IMR-90 (cell line): ENCODE measurements around the gene BICD2. TPM values are rescaled to one million over a fixed set of nuclear protein-coding genes. Genes with fewer than 3 reads are reported as not detected.

ENCODE experiments used
- ATAC-seq: fragments of 200-7000 bp; cut with Tn5 transposase; 2 replicates; pipeline ENCODE4 v1.9.1; 2020; ENCODE audit warnings: low read depth, mild to moderate bottlenecking, moderate library complexity
- BruUV-seq: library from RNA; stranded (reverse); fragments of 400-500 nt; replicated peaks from 2 replicates; lab custom pipeline; 2021; lab: Mats Ljungman, UMichigan
- CTCF ChIA-PET: fragments of 300-600 bp; formaldehyde crosslinking; extraction: SDS; loops from one replicate; lab custom pipeline; 2021; ENCODE audit warnings: antibody characterized with exemption; lab: Yijun Ruan, JAX
- POLR2A ChIA-PET: fragments of 300-600 bp; sonication (Branson Sonifier 250); formaldehyde crosslinking; loops from one replicate; lab custom pipeline; 2022; ENCODE audit warnings: antibody characterized with exemption; ENCODE audit not compliant: unreplicated experiment; lab: Charles Lee
- DNase-seq: peaks from one replicate; pipeline ENCODE4 v3.0.0; 2013
- H2AFZ ChIP-seq: replicated peaks from 2 replicates; pipeline ENCODE3; 2013; ENCODE audit warnings: low read length, mild to moderate bottlenecking; ENCODE audit not compliant: poor library complexity
- H2AK5ac ChIP-seq: 2 replicates; pipeline ENCODE4 v1.6.1; 2013; ENCODE audit warnings: low read depth, low read length, inconsistent platforms
- H2AK9ac ChIP-seq: replicated peaks from 2 replicates; pipeline ENCODE3; 2013; ENCODE audit warnings: mild to moderate bottlenecking, low read depth, low read length, moderate library complexity; ENCODE audit not compliant: poor library complexity
- H2BK120ac ChIP-seq: 2 replicates; pipeline ENCODE4 v1.6.1; 2013; ENCODE audit warnings: low read depth, low read length, inconsistent platforms
- H2BK15ac ChIP-seq: 3 replicates; pipeline ENCODE4 v1.6.1; 2013; ENCODE audit warnings: low read depth, low read length, inconsistent platforms
- H2BK20ac ChIP-seq: 2 replicates; pipeline ENCODE4 v1.6.1; 2013; ENCODE audit warnings: low read depth, mild to moderate bottlenecking, inconsistent platforms, low read length, moderate library complexity
- H2BK5ac ChIP-seq: 2 replicates; pipeline ENCODE4 v1.6.1; 2013; ENCODE audit warnings: mild to moderate bottlenecking, low read depth, low read length, inconsistent platforms; ENCODE audit not compliant: poor library complexity, severe bottlenecking
- H3K14ac ChIP-seq: replicated peaks from 2 replicates; pipeline ENCODE4 v1.6.1; 2013; ENCODE audit warnings: low read depth, low read length, inconsistent platforms
- H3K18ac ChIP-seq: 2 replicates; pipeline ENCODE4 v1.6.1; 2013; ENCODE audit warnings: low read depth, low read length, control low read depth
- H3K23ac ChIP-seq: 2 replicates; pipeline ENCODE4 v1.6.1; 2013; ENCODE audit warnings: low read depth, low read length, inconsistent platforms
- H3K27ac ChIP-seq: 2 replicates; pipeline ENCODE4 v1.5.1; 2013; ENCODE audit warnings: mild to moderate bottlenecking, control low read depth, low read length; ENCODE audit not compliant: insufficient read depth
- H3K27me3 ChIP-seq: 2 replicates; pipeline ENCODE4 v1.6.1; 2013; ENCODE audit warnings: low read length; ENCODE audit not compliant: control insufficient read depth, insufficient read depth
- H3K36me3 ChIP-seq: 2 replicates; pipeline ENCODE4 v1.6.1; 2013; ENCODE audit warnings: low read length, mixed read lengths; ENCODE audit not compliant: control insufficient read depth, insufficient read depth
- H3K4ac ChIP-seq: 2 replicates; pipeline ENCODE4 v1.6.1; 2013; ENCODE audit warnings: low read depth, low read length, inconsistent platforms
- H3K4me1 ChIP-seq: 2 replicates; pipeline ENCODE4 v1.6.1; 2013; ENCODE audit warnings: low read length, mixed read lengths; ENCODE audit not compliant: control insufficient read depth, insufficient read depth
- H3K4me2 ChIP-seq: 2 replicates; pipeline ENCODE4 v1.6.1; 2013; ENCODE audit warnings: low read depth, mild to moderate bottlenecking, control low read depth, low read length, moderate library complexity
- H3K4me3 ChIP-seq: 2 replicates; pipeline ENCODE4 v1.5.1; 2013; ENCODE audit warnings: low read depth, mild to moderate bottlenecking, control low read depth, low read length, moderate library complexity; ENCODE audit not compliant: insufficient read depth
- H3K56ac ChIP-seq: 2 replicates; pipeline ENCODE4 v1.6.1; 2013; ENCODE audit warnings: low read length, inconsistent platforms; ENCODE audit not compliant: insufficient read depth; ENCODE audit errors: extremely low read depth
- H3K79me1 ChIP-seq, 2 experiments: 2 replicates each; pipeline ENCODE4 v1.6.1; 2013; ENCODE audit warnings: low read length in 2 of 2, inconsistent platforms in 1 of 2, low read depth in 1 of 2
- H3K9ac ChIP-seq: 2 replicates; pipeline ENCODE4 v1.6.1; 2013; ENCODE audit warnings: low read depth, low read length, control low read depth
- H3K9me1 ChIP-seq: 2 replicates; pipeline ENCODE4 v1.6.1; 2013; ENCODE audit warnings: low read length, inconsistent platforms; ENCODE audit not compliant: insufficient read depth
- H3K9me3 ChIP-seq: 2 replicates; pipeline ENCODE4 v1.6.1; 2013; ENCODE audit warnings: low read length; ENCODE audit not compliant: control insufficient read depth, insufficient read depth
- H4K20me1 ChIP-seq: 2 replicates; pipeline ENCODE4 v1.6.1; 2013; ENCODE audit warnings: low read length, inconsistent platforms; ENCODE audit not compliant: insufficient read depth
- H4K5ac ChIP-seq: 2 replicates; pipeline ENCODE4 v1.6.1; 2013; ENCODE audit warnings: mild to moderate bottlenecking, low read depth, low read length, control low read depth
- H4K8ac ChIP-seq, 2 experiments: 2 replicates each; pipeline ENCODE4 v1.6.1; 2013; ENCODE audit warnings: low read depth in 2 of 2, low read length in 2 of 2, control low read depth in 1 of 2, inconsistent platforms in 1 of 2
- H4K91ac ChIP-seq: 2 replicates; pipeline ENCODE4 v1.6.1; 2013; ENCODE audit warnings: low read depth, low read length, inconsistent platforms; ENCODE audit not compliant: insufficient read depth
- BHLHE40 ChIP-seq: fragments of 150-350 bp; IDR thresholded peaks from 2 replicates; pipeline ENCODE4 v1.6.1; 2016; ENCODE audit warnings: mild to moderate bottlenecking, low read depth, low read length
- CHD1 ChIP-seq: IDR thresholded peaks from 2 replicates; pipeline ENCODE4 v1.6.1; 2012; ENCODE audit warnings: low read depth, low read length, improper control_type of control experiment
- CTCF ChIP-seq: conservative IDR thresholded peaks from 2 replicates; pipeline ENCODE4 v1.5.1; 2012; ENCODE audit warnings: mild to moderate bottlenecking, low read depth, low read length, improper control_type of control experiment
- ELK1 ChIP-seq: fragments of 150-350 bp; IDR thresholded peaks from 2 replicates; pipeline ENCODE4 v1.6.1; 2016; ENCODE audit warnings: low read depth, mild to moderate bottlenecking, low read length, moderate library complexity, borderline replicate concordance
- FOS ChIP-seq: fragments of 150-350 bp; IDR thresholded peaks from 2 replicates; pipeline ENCODE4 v1.6.1; 2016; ENCODE audit warnings: low read depth, low read length
- MAFK ChIP-seq: IDR thresholded peaks from 2 replicates; pipeline ENCODE4 v1.6.1; 2012; ENCODE audit warnings: low read depth, low read length, improper control_type of control experiment
- MAZ ChIP-seq: IDR thresholded peaks from 2 replicates; pipeline ENCODE4 v1.6.1; 2012; ENCODE audit warnings: low read depth, mild to moderate bottlenecking, low read length, improper control_type of control experiment, moderate library complexity, borderline replicate concordance
- MXI1 ChIP-seq: IDR thresholded peaks from 2 replicates; pipeline ENCODE4 v1.6.1; 2012; ENCODE audit warnings: low read depth, mild to moderate bottlenecking, low read length, moderate library complexity, borderline replicate concordance
- NFE2L2 ChIP-seq: fragments of 150-350 bp; IDR thresholded peaks from 2 replicates; pipeline ENCODE4 v1.6.1; 2016; ENCODE audit warnings: low read depth, mild to moderate bottlenecking, low read length
- POLR2A ChIP-seq: IDR thresholded peaks from 2 replicates; pipeline ENCODE4 v1.6.1; 2012; ENCODE audit warnings: mild to moderate bottlenecking, low read depth, low read length
- RAD21 ChIP-seq: IDR thresholded peaks from 2 replicates; pipeline ENCODE4 v1.6.1; 2012; ENCODE audit warnings: low read length, improper control_type of control experiment
- RCOR1 ChIP-seq: IDR thresholded peaks from 2 replicates; pipeline ENCODE4 v1.6.1; 2012; ENCODE audit warnings: mild to moderate bottlenecking, low read length, improper control_type of control experiment; ENCODE audit not compliant: insufficient replicate concordance
- RFX5 ChIP-seq: IDR thresholded peaks from 2 replicates; pipeline ENCODE4 v1.8.0; 2012; ENCODE audit warnings: low read depth, mild to moderate bottlenecking, low read length, moderate library complexity
- USF2 ChIP-seq: fragments of 150-350 bp; IDR thresholded peaks from 2 replicates; pipeline ENCODE4 v1.6.1; 2017; ENCODE audit warnings: mild to moderate bottlenecking, antibody characterized with exemption, low read length, low read depth
- WGBS, 2 experiments: methylation state at CpG; one replicate each; pipeline versions ENCODE4 v1.1.5 to v1.1.7; 2013; ENCODE audit warnings: missing lambda C conversion rate in 2 of 2; ENCODE audit not compliant: insufficient read length in 1 of 2; ENCODE audit errors: extremely low coverage in 2 of 2; 5-methylcytosine and 5-hydroxymethylcytosine counted together
- dilution Hi-C: fragments of 300-500 bp; cut with HindIII; formaldehyde crosslinking; loops from one replicate; pipeline ENCODE4 v1.14.3; 2018; ENCODE audit warnings: low sequenced_read_pairs; ENCODE audit not compliant: unreplicated experiment
- in situ Hi-C: fragments of 300-500 bp; cut with MboI; formaldehyde crosslinking; loops from 3 replicates; pipeline ENCODE4 v1.14.3; 2019; ENCODE audit warnings: low sequenced_read_pairs, inconsistent platforms, mixed read lengths
- intact Hi-C: fragments of 100-400 bp; cut with micrococcal nuclease; formaldehyde crosslinking; loops from 2 replicates; pipeline ENCODE4 v1.10.0; 2022
- polyA plus RNA-seq, 3 experiments: library from polyadenylated mRNA; depleted of rRNA; stranded (reverse); fragments of >200 nt; gene quantifications; 2 replicates each; pipeline ENCODE4 v1.2.3, GENCODE V29; 2012; ENCODE audit warnings: low replicate concordance in 1 of 3
- total RNA-seq: library from RNA; depleted of rRNA; stranded (reverse); fragments of >200 nt; gene quantifications from 2 replicates; pipeline ENCODE4 v1.2.3, GENCODE V29; 2012

BICD2 gene
- total and polyA plus RNA-seq, 2 of the 4 experiments (the other 2 are of a cell fraction) = 21.5 to 35.7 TPM

- BruUV-seq = no TSS peak
- in situ Hi-C loops = loop anchor here (5.0 kb wide), 1 partner anchor 75 kb away; no protein-coding TSS in a partner anchor
- TF ChIP-seq CTCF = no peak
- TF ChIP-seq RFX5 = no peak
- no peak for TF ChIP-seq POLR2A
- TF ChIP-seq RCOR1 = no peak
- no peak for TF ChIP-seq USF2
- TF ChIP-seq MAZ = no peak
- no peak for TF ChIP-seq MAFK
- no peak for TF ChIP-seq CHD1
- TF ChIP-seq RAD21 = no peak
- no peak for TF ChIP-seq MXI1
- no peak for TF ChIP-seq FOS
- no peak for TF ChIP-seq NFE2L2
- TF ChIP-seq ELK1 = no peak
- no peak for TF ChIP-seq BHLHE40
These were observed 47.2 kb downstream of the BICD2 start for GRCh38 chr9:92717201-92718085.

More at GRCh38 chr9:92717201-92718085, 47.2 kb downstream of the BICD2 start:
- peaks cover 78% of the 10 kb centered on the region for H3K36me3 ChIP-seq
- no peak overlapping the region for H2BK120ac ChIP-seq
- H2BK20ac ChIP-seq = no peak overlapping the region
- no peaks in the 10 kb centered on the region for H3K9me1 ChIP-seq
- H3K27me3 ChIP-seq = no peaks in the 10 kb centered on the region
- no peak overlapping the region for H2AFZ ChIP-seq
- H2AK5ac ChIP-seq = no peak overlapping the region
- dilution Hi-C loops = no loop called here
- H3K79me1 ChIP-seq = peaks cover 0 to 29% of the 10 kb centered on the region in 2 experiments; a peak in 3 of 4 replicates
- H2BK15ac ChIP-seq = no peak overlapping the region
- H3K14ac ChIP-seq = no peak overlapping the region
- peaks cover 15% of the 10 kb centered on the region; the same call in 1 of the 2 replicates for H4K20me1 ChIP-seq
- H3K9me3 ChIP-seq = no peaks in the 10 kb centered on the region
- no peak overlapping the region for H4K5ac ChIP-seq
- H3K23ac ChIP-seq = no peak overlapping the region
- no peak overlapping the region for H3K56ac ChIP-seq
- H2BK5ac ChIP-seq = no peak overlapping the region
- ChIA-PET POLR2A (no interaction called here), CTCF (interaction anchor here (0.6 to 1.6 kb wide), 4 partner anchors 57 to 74 kb away, joined by 3 to 4 read pairs (median 4); no protein-coding TSS in a partner anchor)
- H3K4me1 ChIP-seq = no peaks in the 10 kb centered on the region
- H4K8ac ChIP-seq = no peak overlapping the region
- DNase-seq = no peak
- no peak overlapping the region for H3K4ac ChIP-seq
- ATAC-seq = no peak
- no peak overlapping the region for H3K18ac ChIP-seq
- H3K27ac ChIP-seq = no peak overlapping the region
- H3K4me2 ChIP-seq = no peak overlapping the region
- H4K91ac ChIP-seq = no peak overlapping the region
- intact Hi-C loops = no loop called here
- H3K9ac ChIP-seq = no peak overlapping the region
- no peak overlapping the region for H3K4me3 ChIP-seq
- 90% methylated on average over 6 of the region's 21 CpGs; no CpG with 5 or more reads in 1 of the 2 experiments for WGBS, 2 experiments
- H2AK9ac ChIP-seq = no peak overlapping the region
